ENCODE measurements around the gene SH3YL1. TPM values are rescaled to one million over a fixed set of nuclear protein-coding genes. Genes with fewer than 3 reads are reported as not detected.

SH3YL1 gene
- total RNA-seq, 1 donor from 2014 or later = 42.2 TPM

DNA sequence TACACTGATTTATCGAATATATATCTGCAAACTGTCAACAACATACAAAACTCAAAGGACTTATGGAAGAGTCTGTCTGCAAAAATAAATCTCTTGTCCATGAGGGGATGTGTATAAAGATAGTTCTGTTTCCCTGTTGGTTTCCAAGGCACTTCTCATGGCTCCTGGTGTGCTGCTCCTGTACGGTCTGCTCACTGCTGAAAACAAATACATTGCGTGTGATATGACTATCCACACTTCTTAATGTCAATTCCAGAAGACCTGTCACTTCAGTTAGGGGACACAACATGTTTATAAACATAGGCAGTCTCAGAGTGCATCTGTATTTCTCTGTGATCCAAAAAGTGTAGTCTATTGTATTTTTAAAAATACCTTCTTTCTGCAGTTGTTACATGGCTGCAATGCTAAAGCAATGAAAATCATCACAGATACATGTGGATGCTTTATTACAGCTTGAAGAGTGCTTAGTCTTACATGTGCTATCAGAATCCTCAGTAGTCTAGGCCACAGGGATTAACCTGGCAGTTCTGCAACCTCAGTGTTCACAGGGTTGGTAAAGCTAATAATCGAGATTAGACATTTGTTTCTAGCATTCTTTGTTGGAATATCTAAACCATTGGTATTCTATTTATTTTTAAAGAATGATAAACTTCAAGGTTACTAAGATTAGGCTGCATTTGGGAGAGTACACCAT is 16.3 kb upstream of the SH3YL1 start:
- no peak for DNase-seq
- H3K36me3 ChIP-seq = peaks cover 91% of the 10 kb centered on the region
- H3K4me1 ChIP-seq = peaks cover 2% of the 10 kb centered on the region
- intact Hi-C loops (cut with DNase I) = no loop called here
- no peak overlapping the region for H3K4me3 ChIP-seq
- no peaks in the 10 kb centered on the region for H3K9me3 ChIP-seq
- TF ChIP-seq, protein P1, sequence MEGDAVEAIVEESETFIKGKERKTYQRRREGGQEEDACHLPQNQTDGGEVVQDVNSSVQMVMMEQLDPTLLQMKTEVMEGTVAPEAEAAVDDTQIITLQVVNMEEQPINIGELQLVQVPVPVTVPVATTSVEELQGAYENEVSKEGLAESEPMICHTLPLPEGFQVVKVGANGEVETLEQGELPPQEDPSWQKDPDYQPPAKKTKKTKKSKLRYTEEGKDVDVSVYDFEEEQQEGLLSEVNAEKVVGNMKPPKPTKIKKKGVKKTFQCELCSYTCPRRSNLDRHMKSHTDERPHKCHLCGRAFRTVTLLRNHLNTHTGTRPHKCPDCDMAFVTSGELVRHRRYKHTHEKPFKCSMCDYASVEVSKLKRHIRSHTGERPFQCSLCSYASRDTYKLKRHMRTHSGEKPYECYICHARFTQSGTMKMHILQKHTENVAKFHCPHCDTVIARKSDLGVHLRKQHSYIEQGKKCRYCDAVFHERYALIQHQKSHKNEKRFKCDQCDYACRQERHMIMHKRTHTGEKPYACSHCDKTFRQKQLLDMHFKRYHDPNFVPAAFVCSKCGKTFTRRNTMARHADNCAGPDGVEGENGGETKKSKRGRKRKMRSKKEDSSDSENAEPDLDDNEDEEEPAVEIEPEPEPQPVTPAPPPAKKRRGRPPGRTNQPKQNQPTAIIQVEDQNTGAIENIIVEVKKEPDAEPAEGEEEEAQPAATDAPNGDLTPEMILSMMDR (IDR thresholded peaks at IDR 0.05) = no peak
- no peak overlapping the region for H3K27ac ChIP-seq
- H3K27me3 ChIP-seq (ENCODE audit: low read depth) = no peaks in the 10 kb centered on the region
- ATAC-seq = no peak

DNA sequence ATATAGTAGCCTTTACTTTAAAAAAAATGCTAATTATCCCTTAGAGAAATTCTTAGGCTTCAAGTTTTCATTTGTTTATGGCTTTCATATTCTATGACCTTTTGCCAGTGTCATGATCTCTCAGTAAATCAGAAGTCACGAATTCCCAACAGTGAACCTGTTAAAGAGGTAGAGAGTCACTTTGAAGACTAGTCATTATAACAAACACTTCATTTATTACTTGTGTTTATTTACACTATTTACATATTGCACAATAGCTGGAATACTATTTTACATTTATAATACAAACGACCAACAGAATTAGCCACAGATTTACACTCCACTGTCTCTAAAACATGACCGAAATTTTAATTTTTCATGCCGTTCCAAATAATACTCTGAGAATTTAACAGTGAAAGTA is 15.5 kb upstream of the SH3YL1 start:
- H3K9me3 ChIP-seq = no peaks in the 10 kb centered on the region
- peaks cover 93% of the 10 kb centered on the region for H3K36me3 ChIP-seq
- H3K27ac ChIP-seq = no peak overlapping the region
- peak in 1 of 2 donors; percentile 51 for ATAC-seq
- TF ChIP-seq, protein P1 (IDR thresholded peaks at IDR 0.05) = no peak
- no peaks in the 10 kb centered on the region for H3K27me3 ChIP-seq (ENCODE audit: low read depth)
- H3K4me1 ChIP-seq = no peaks in the 10 kb centered on the region
- no peak overlapping the region for H3K4me3 ChIP-seq
- intact Hi-C loops (cut with DNase I) = no loop called here
- no peak for DNase-seq

DNA sequence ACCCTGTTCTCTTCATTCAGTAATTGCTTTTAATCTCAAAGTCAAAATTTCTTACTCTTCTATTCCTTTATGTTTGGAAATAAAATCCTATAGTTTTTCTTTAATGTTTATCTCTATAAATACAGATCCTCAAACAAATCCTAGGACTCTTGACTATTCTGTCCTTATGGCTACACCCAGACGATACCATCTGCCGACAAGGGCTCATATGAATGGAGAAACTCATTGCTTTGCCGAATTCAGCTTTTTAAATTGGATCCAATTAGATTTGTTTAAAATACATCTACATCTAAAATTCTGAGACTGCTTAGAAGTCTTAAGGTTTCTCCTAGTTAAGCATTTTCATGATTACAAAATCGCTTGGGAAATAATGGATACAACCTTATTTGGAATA is 15.1 kb upstream of the SH3YL1 start:
- ATAC-seq (no peak), DNase-seq (no peak)
- no peaks in the 10 kb centered on the region for H3K27me3 ChIP-seq (ENCODE audit: low read depth)
- no peak overlapping the region for H3K27ac ChIP-seq
- peaks cover 94% of the 10 kb centered on the region for H3K36me3 ChIP-seq
- no peaks in the 10 kb centered on the region for H3K9me3 ChIP-seq
- H3K4me1 ChIP-seq = no peaks in the 10 kb centered on the region
- TF ChIP-seq, protein P1 (IDR thresholded peaks at IDR 0.05) = no peak
- no peak overlapping the region for H3K4me3 ChIP-seq
- intact Hi-C loops (cut with DNase I) = no loop called here

DNA sequence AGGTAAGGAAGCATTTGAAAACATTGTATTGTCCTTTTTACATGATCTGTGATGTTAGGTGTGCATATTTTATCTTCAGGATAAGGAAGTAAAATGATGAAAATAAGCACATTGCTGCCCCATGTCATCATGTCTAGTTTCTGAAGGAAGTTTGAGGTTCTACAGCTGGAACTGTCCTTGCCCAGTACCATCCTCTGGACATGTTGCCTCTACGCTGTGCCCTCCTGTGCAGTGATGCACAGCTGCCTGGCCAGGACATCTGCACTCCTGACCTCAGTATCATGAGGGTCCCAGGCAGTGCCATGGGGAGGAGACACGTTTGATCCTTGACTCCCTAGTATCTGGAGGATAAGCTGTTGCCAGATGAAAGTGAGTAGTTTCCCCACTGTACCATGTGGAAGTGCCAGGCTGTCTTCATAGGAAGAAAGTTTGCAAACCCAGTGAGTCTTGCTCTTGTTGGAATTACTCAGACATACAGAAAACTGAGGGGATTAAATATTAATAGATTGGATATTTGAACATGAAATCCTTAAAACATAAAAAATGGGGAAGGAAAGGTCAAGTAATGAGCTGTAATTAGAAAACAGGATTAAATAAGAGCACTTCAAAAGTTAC is 14.6 kb upstream of the SH3YL1 start:
- DNase-seq (no peak), ATAC-seq (peak; percentile 29 to 55)
- intact Hi-C loops (cut with DNase I) = no loop called here
- TF ChIP-seq, protein P1 (IDR thresholded peaks at IDR 0.05) = no peak
- Histone ChIP-seq H3K4me1 (no peaks in the 10 kb centered on the region), H3K9me3 (no peaks in the 10 kb centered on the region), H3K27me3 (ENCODE audit: low read depth) (no peaks in the 10 kb centered on the region), H3K27ac (no peak overlapping the region), H3K4me3 (no peak overlapping the region), H3K36me3 (peaks cover 93% of the 10 kb centered on the region)

DNA sequence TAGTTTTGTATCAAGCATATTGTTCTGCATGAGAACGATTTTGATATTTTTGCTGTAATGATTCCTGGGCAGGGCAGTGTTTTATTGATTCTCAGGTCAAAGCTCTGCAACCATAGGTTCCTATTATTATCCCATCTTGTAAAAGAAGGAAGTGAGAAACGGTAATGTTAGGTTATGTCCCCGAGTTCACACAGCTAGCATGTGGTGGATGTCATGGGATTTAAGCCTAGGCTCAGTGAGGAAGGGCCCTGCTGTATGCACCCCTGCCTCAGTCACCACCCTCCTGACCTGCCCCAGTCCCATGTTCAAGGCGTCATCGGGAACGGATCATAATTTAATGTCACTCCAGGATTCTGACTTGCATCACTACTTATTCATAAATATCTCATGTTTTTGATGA is 11.6 kb upstream of the SH3YL1 start:
- Histone ChIP-seq H3K4me1 (no peaks in the 10 kb centered on the region), H3K9me3 (no peaks in the 10 kb centered on the region), H3K27me3 (ENCODE audit: low read depth) (no peaks in the 10 kb centered on the region), H3K27ac (no peak overlapping the region), H3K36me3 (peaks cover 85% of the 10 kb centered on the region), H3K4me3 (no peak overlapping the region)
- TF ChIP-seq, protein P1 (IDR thresholded peaks at IDR 0.05) = no peak
- DNase-seq = no peak
- no peak for ATAC-seq
- intact Hi-C loops (cut with DNase I) = no loop called here

Data from lower lobe of right lung (tissue), 2 donors.